Gastrocnemius medialis (tissue), 4 donors: ENCODE data around the gene L3MBTL1.

Source experiments
- CTCF ChIP-seq, 5 experiments: fragments of 450-650 bp in 3 of 5; fragments of 200-600 bp in 2 of 5; sonication (generic) in 2 of 5; IDR thresholded peaks in 4 of 5; conservative IDR thresholded peaks in 1 of 5; 1 replicate in 4 of 5; 2 replicates in 1 of 5; pipeline ENCODE4 v1.5.1; 2016 to 2019; ENCODE audit warnings: antibody characterized with exemption in 5 of 5, mild to moderate bottlenecking in 3 of 5, moderate library complexity in 3 of 5
- POLR2A ChIP-seq, 2 donors: fragments of 450-650 bp; IDR thresholded peaks; one replicate each; pipeline ENCODE4 v1.6.1; 2017; ENCODE audit warnings: antibody characterized with exemption in 2 of 2, mild to moderate bottlenecking in 2 of 2, moderate library complexity in 2 of 2

- no peak for TF ChIP-seq CTCF (IDR thresholded peaks at IDR 0.05 in 4 of 5, conservative IDR thresholded peaks at IDR 0.05 in 1 of 5)
- TF ChIP-seq POLR2A (IDR thresholded peaks at IDR 0.05): peak in 1 of 2 donors; percentile 6
Observed at GRCh38 chr20:43590392-43591303, 83.2 kb downstream of the L3MBTL1 start, which contains the start of gene IFT52.
